OCI-LY3 (cell line): ENCODE measurements around the gene MYO1E.

Experiments used
- H2AFZ ChIP-seq: fragments of 200-600, 300-600 bp; shearing (Covaris generic); 2 replicates; pipeline ENCODE4 v1.6.0; 2014; ENCODE audit warnings: antibody characterized with exemption, low read depth, low read length
- H3K27ac ChIP-seq: fragments of 200-600, 300-600 bp; sonication (generic); 2 replicates; pipeline ENCODE4 v1.5.1; 2014; ENCODE audit warnings: mild to moderate bottlenecking, low read length, moderate library complexity, mixed read lengths
- H3K27me3 ChIP-seq: fragments of 200-600, 300-600 bp; sonication (generic); 2 replicates; pipeline ENCODE4 v1.6.1; 2014; ENCODE audit warnings: low read depth, low read length, mixed read lengths
- H3K36me3 ChIP-seq: fragments of 200-600, 300-600 bp; sonication (generic); replicated peaks from 2 replicates; pipeline ENCODE3; 2014; ENCODE audit warnings: low read depth, low read length, mixed read lengths
- H3K4me1 ChIP-seq: fragments of 300-600, 200-600 bp; sonication (generic); 2 replicates; pipeline ENCODE4 v1.6.1; 2014; ENCODE audit warnings: low read length, mixed read lengths
- H3K4me2 ChIP-seq: fragments of 200-600, 300-600 bp; sonication (generic); 2 replicates; pipeline ENCODE4 v1.6.1; 2014; ENCODE audit warnings: low read length, mixed read lengths
- H3K4me3 ChIP-seq: fragments of 300-600, 200-600 bp; sonication (generic); 2 replicates; pipeline ENCODE4 v1.5.1; 2014; ENCODE audit warnings: antibody characterized with exemption, mild to moderate bottlenecking, low read length, moderate library complexity
- H3K79me2 ChIP-seq: fragments of 300-600, 200-600 bp; shearing (Covaris generic); 2 replicates; pipeline ENCODE4 v1.6.1; 2014; ENCODE audit warnings: mild to moderate bottlenecking, low read length, mixed read lengths
- H3K9ac ChIP-seq: fragments of 300-600, 200-600 bp; shearing (Covaris generic); 2 replicates; pipeline ENCODE4 v1.6.0; 2014; ENCODE audit warnings: mild to moderate bottlenecking, low read length, moderate library complexity
- H3K9me3 ChIP-seq: fragments of 200-600, 300-600 bp; shearing (Covaris generic); 2 replicates; pipeline ENCODE4 v1.6.1; 2014; ENCODE audit warnings: low read length, mixed read lengths; ENCODE audit not compliant: insufficient read depth
- H4K20me1 ChIP-seq: fragments of 200-600, 300-600 bp; sonication (generic); 2 replicates; pipeline ENCODE4 v1.6.1; 2016; ENCODE audit warnings: low read length, mixed read lengths; ENCODE audit not compliant: insufficient read depth
- CTCF ChIP-seq: fragments of 200-600, 300-600 bp; sonication (generic); IDR thresholded peaks from 2 replicates; pipeline ENCODE4 v1.5.1; 2014; ENCODE audit warnings: antibody characterized with exemption, low read length, low read depth
- EZH2phosphoT487 ChIP-seq: fragments of 200-600 bp; shearing (Covaris generic); IDR thresholded peaks from 2 replicates; pipeline ENCODE4 v1.6.1; 2018; ENCODE audit warnings: antibody characterized with exemption, mixed run types, low read depth

MYO1E gene

GRCh38 chr15:59372352-59373211, at the start of gene MYO1E:
Gene MYO1E, minus strand, starts transcription at chr15:59372871. Its CDS starts 371 bp downstream, at chr15:59372500.
- peaks cover 16% of the 10 kb centered on the region; the same call in 1 of the 2 replicates for H3K79me2 ChIP-seq
- H3K36me3 ChIP-seq, result peaks cover 2% of the 10 kb centered on the region
- TF ChIP-seq CTCF, result no peak
- no peak for TF ChIP-seq EZH2phosphoT487
- no peak within 1 kb of the TSS for H3K27ac ChIP-seq
- H3K27me3 ChIP-seq, result peaks cover 24% of the 10 kb centered on the region
- H4K20me1 ChIP-seq, result peaks cover 14% of the 10 kb centered on the region
- peak within 1 kb of the TSS; percentile 94 for H3K4me2 ChIP-seq
- H3K9ac ChIP-seq, result peak within 1 kb of the TSS; percentile 62
- peak within 1 kb of the TSS; percentile 71 for H2AFZ ChIP-seq
- H3K4me3 ChIP-seq, result peak within 1 kb of the TSS; percentile 75
- H3K4me1 ChIP-seq, result peaks cover 41% of the 10 kb centered on the region
- H3K9me3 ChIP-seq, result no peaks in the 10 kb centered on the region

GRCh38 chr15:59420986-59421618, 48.4 kb upstream of the MYO1E start:
- peaks cover 25% of the 10 kb centered on the region for H3K4me1 ChIP-seq
- no peak overlapping the region for H3K9ac ChIP-seq
- no peaks in the 10 kb centered on the region for H3K79me2 ChIP-seq
- H3K4me3 ChIP-seq, result no peak overlapping the region
- no peaks in the 10 kb centered on the region for H3K36me3 ChIP-seq
- H4K20me1 ChIP-seq, result no peaks in the 10 kb centered on the region
- H3K27me3 ChIP-seq, result peaks cover 16% of the 10 kb centered on the region
- no peaks in the 10 kb centered on the region for H3K9me3 ChIP-seq
- H2AFZ ChIP-seq, result no peak overlapping the region
- TF ChIP-seq CTCF (no peak), EZH2phosphoT487 (no peak)
- no peak overlapping the region for H3K27ac ChIP-seq
- no peak overlapping the region for H3K4me2 ChIP-seq

- no peak overlapping the region for H3K4me2 ChIP-seq
- H3K36me3 ChIP-seq, result no peaks in the 10 kb centered on the region
Measured at GRCh38 chr15:59420108-59420507, 47.4 kb upstream of the MYO1E start.

More at GRCh38 chr15:59420108-59420507, 47.4 kb upstream of the MYO1E start:
- Histone ChIP-seq H3K9ac (no peak overlapping the region), H3K27me3 (peaks cover 24% of the 10 kb centered on the region), H3K4me1 (peaks cover 25% of the 10 kb centered on the region), H3K9me3 (no peaks in the 10 kb centered on the region), H4K20me1 (no peaks in the 10 kb centered on the region), H2AFZ (no peak overlapping the region), H3K79me2 (no peaks in the 10 kb centered on the region), H3K4me3 (no peak overlapping the region), H3K27ac (no peak overlapping the region)
- TF ChIP-seq CTCF (no peak), EZH2phosphoT487 (no peak)
